Measurements from ENCODE around the gene INPP5K. TPM values are rescaled to one million over a fixed set of nuclear protein-coding genes. Genes with fewer than 3 reads are reported as not detected.
A peak's percentile ranks its signal among the peaks of the same experiment; 100 is the strongest.

The INPP5K gene
- total and polyA plus RNA-seq, 2 of the 4 experiments (the other 2 are of a cell fraction) = 14.9 to 17.4 TPM

DNA sequence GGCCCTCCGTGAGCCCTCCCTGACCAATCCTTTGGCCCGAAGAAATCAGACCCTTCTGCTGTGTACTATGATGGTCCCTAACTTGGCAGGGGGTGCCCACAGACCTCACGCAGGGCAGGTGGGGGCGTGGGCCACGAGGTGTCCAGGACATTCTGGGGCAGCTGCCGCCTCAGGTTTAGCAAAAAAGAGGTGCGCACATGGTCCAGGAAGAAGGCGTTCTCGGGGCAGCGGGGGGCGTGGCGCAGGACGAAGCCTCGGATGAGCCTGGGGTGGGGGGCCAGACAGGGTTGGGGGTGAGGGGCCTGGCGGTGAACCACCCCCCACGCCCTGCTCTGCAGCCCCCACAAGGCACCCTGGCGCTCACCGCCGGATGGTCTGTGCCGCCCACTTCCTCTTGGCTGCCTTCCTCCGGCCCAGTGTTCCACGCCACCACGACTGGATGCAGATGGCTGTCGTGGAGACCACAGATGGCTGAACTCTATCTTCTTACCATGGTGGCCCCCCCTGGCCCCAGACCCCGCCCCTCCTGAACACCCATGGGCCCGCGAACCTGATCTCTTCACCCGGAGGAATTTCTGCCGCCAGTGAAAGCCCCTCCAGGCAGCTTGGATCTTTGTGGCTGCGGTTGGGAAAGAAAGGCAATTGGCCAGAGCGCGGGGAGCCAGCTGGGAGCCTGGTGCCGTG is 46.2 kb downstream of the INPP5K start:
- ATAC-seq (ENCODE audit: low read depth) (no peak), DNase-seq (no peak)
- Histone ChIP-seq H3K27me3 (ENCODE audit: control insufficient read depth, insufficient read depth, low read length) (no peaks in the 10 kb centered on the region), H2AK9ac (replicated peaks; ENCODE audit: low read depth, low read length, poor library complexity) (peak overlapping the region; percentile 65), H4K8ac (ENCODE audit: low read depth in 2 of 2, low read length in 2 of 2) (no peak overlapping the region), H3K9me1 (ENCODE audit: insufficient read depth, low read length) (no peaks in the 10 kb centered on the region), H2BK20ac (ENCODE audit: low read depth, low read length) (no peak overlapping the region), H2AK5ac (ENCODE audit: low read depth, low read length) (no peak overlapping the region), H3K4me1 (ENCODE audit: control insufficient read depth, insufficient read depth, low read length) (no peaks in the 10 kb centered on the region), H4K20me1 (ENCODE audit: insufficient read depth, low read length) (peaks cover 24% of the 10 kb centered on the region; the same call in 1 of the 2 replicates), H3K79me1 (ENCODE audit: low read depth in 1 of 2, low read length in 2 of 2) (peaks cover 15 to 39% of the 10 kb centered on the region in 2 experiments), H3K9me3 (ENCODE audit: control insufficient read depth, insufficient read depth, low read length) (no peaks in the 10 kb centered on the region), H3K4me3 (ENCODE audit: insufficient read depth, low read depth, low read length) (no peak overlapping the region), H3K4ac (ENCODE audit: low read depth, low read length) (no peak overlapping the region), H3K18ac (ENCODE audit: low read depth, low read length) (no peak overlapping the region), H4K5ac (ENCODE audit: low read depth, low read length) (no peak overlapping the region), H3K9ac (ENCODE audit: low read depth, low read length) (no peak overlapping the region), H2BK5ac (ENCODE audit: low read depth, low read length, poor library complexity, severe bottlenecking) (no peak overlapping the region), H2AFZ (replicated peaks; ENCODE audit: low read length, poor library complexity) (no peak overlapping the region), H3K36me3 (ENCODE audit: control insufficient read depth, insufficient read depth, low read length) (peaks cover 78% of the 10 kb centered on the region), H4K91ac (ENCODE audit: insufficient read depth, low read depth, low read length) (no peak overlapping the region), H3K23ac (ENCODE audit: low read depth, low read length) (no peak overlapping the region), H3K14ac (replicated peaks; ENCODE audit: low read depth, low read length) (no peak overlapping the region), H2BK120ac (ENCODE audit: low read depth, low read length) (no peak overlapping the region), H3K27ac (ENCODE audit: insufficient read depth, low read length) (no peak overlapping the region), H2BK15ac (ENCODE audit: low read depth, low read length) (no peak overlapping the region), H3K4me2 (ENCODE audit: low read depth, low read length) (no peak overlapping the region), H3K56ac (ENCODE audit: extremely low read depth, insufficient read depth, low read length) (no peak overlapping the region)
- intact Hi-C loops (cut with micrococcal nuclease) = no loop called here
- POLR2A ChIA-PET (ENCODE audit: unreplicated experiment) = no interaction called here
- no peak for TF ChIP-seq RAD21 (IDR thresholded peaks at IDR 0.05; ENCODE audit: low read length)
- no peak for TF ChIP-seq CEBPB (IDR thresholded peaks at IDR 0.05; ENCODE audit: low read depth, low read length)
- TF ChIP-seq MAZ (IDR thresholded peaks at IDR 0.05; ENCODE audit: borderline replicate concordance, low read depth, low read length) = no peak
- TF ChIP-seq MXI1 (IDR thresholded peaks at IDR 0.05; ENCODE audit: borderline replicate concordance, low read depth, low read length) = no peak
- TF ChIP-seq POLR2A (IDR thresholded peaks at IDR 0.05; ENCODE audit: low read depth, low read length) = no peak
- TF ChIP-seq RFX5 (IDR thresholded peaks at IDR 0.05; ENCODE audit: low read depth, low read length) = no peak
- TF ChIP-seq FOS (IDR thresholded peaks at IDR 0.05; ENCODE audit: low read depth, low read length) = no peak
- TF ChIP-seq SMC3 (IDR thresholded peaks at IDR 0.05; ENCODE audit: low read depth, low read length) = no peak
- TF ChIP-seq, protein P1, sequence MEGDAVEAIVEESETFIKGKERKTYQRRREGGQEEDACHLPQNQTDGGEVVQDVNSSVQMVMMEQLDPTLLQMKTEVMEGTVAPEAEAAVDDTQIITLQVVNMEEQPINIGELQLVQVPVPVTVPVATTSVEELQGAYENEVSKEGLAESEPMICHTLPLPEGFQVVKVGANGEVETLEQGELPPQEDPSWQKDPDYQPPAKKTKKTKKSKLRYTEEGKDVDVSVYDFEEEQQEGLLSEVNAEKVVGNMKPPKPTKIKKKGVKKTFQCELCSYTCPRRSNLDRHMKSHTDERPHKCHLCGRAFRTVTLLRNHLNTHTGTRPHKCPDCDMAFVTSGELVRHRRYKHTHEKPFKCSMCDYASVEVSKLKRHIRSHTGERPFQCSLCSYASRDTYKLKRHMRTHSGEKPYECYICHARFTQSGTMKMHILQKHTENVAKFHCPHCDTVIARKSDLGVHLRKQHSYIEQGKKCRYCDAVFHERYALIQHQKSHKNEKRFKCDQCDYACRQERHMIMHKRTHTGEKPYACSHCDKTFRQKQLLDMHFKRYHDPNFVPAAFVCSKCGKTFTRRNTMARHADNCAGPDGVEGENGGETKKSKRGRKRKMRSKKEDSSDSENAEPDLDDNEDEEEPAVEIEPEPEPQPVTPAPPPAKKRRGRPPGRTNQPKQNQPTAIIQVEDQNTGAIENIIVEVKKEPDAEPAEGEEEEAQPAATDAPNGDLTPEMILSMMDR (conservative IDR thresholded peaks at IDR 0.05; ENCODE audit: low read depth, low read length) = no peak
- no peak for TF ChIP-seq RCOR1 (IDR thresholded peaks at IDR 0.05; ENCODE audit: insufficient replicate concordance, low read length)
- no peak for TF ChIP-seq NFE2L2 (IDR thresholded peaks at IDR 0.05; ENCODE audit: low read depth, low read length)
- TF ChIP-seq, protein P2, sequence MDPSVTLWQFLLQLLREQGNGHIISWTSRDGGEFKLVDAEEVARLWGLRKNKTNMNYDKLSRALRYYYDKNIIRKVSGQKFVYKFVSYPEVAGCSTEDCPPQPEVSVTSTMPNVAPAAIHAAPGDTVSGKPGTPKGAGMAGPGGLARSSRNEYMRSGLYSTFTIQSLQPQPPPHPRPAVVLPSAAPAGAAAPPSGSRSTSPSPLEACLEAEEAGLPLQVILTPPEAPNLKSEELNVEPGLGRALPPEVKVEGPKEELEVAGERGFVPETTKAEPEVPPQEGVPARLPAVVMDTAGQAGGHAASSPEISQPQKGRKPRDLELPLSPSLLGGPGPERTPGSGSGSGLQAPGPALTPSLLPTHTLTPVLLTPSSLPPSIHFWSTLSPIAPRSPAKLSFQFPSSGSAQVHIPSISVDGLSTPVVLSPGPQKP (IDR thresholded peaks at IDR 0.05; ENCODE audit: borderline replicate concordance, low read depth, low read length) = no peak
- TF ChIP-seq, protein P3, sequence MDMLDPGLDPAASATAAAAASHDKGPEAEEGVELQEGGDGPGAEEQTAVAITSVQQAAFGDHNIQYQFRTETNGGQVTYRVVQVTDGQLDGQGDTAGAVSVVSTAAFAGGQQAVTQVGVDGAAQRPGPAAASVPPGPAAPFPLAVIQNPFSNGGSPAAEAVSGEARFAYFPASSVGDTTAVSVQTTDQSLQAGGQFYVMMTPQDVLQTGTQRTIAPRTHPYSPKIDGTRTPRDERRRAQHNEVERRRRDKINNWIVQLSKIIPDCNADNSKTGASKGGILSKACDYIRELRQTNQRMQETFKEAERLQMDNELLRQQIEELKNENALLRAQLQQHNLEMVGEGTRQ (IDR thresholded peaks at IDR 0.05; ENCODE audit: low read depth, low read length) = no peak
- TF ChIP-seq CHD1 (IDR thresholded peaks at IDR 0.05; ENCODE audit: low read depth, low read length) = no peak
- TF ChIP-seq MAFK (IDR thresholded peaks at IDR 0.05; ENCODE audit: low read depth, low read length) = no peak
- no peak for TF ChIP-seq BHLHE40 (IDR thresholded peaks at IDR 0.05; ENCODE audit: low read depth, low read length)
- WGBS, 2 experiments (ENCODE audit: extremely low coverage in 2 of 2, insufficient read length in 1 of 2) = 90% methylated on average over 14 of the region's 33 CpGs; no CpG with 5 or more reads in 1 of the 2 experiments
- CTCF ChIA-PET = no interaction called here
- in situ Hi-C loops (cut with MboI; ENCODE audit: low sequenced_read_pairs) = no loop called here
- dilution Hi-C loops (cut with HindIII; ENCODE audit: low sequenced_read_pairs, unreplicated experiment) = no loop called here
- no TSS peak for BruUV-seq (replicated peaks)

All from IMR-90 (cell line).